ENCODE results near the gene OR51A2. TPM values are rescaled to one million over a fixed set of nuclear protein-coding genes. Genes with fewer than 3 reads are reported as not detected.
"Not testable (repeated sequence)": the region's sequence is repeated elsewhere in the genome, so short reads cannot be mapped to it uniquely, and the experiment has no call there.

The OR51A2 gene, protein sequence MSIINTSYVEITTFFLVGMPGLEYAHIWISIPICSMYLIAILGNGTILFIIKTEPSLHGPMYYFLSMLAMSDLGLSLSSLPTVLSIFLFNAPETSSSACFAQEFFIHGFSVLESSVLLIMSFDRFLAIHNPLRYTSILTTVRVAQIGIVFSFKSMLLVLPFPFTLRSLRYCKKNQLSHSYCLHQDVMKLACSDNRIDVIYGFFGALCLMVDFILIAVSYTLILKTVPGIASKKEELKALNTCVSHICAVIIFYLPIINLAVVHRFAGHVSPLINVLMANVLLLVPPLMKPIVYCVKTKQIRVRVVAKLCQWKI
- not detected in 2 replicates for total RNA-seq

DNA sequence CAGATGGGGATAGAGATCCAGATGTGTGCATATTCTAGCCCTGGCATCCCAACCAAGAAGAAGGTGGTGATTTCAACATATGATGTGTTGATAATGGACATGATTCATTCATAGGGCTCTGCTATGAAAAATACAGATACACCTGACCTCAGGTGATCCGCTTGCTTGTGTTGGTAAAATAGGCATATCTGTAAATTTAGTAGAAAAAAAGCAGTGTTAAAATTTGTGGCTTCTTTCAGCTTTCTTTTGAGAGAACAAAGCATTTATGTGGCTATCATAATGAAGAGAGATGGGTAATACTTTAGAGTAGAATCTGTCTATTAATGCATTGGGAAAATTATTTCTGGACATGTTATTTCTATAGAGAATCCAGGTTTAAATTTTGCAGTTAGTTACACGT lies at the start of gene OR51A2:
Gene OR51A2 (minus strand): TSS at position 101 of the 400 bp plus-strand sequence. CDS start 0 bp downstream, at position 101.
- not testable (repeated sequence) for DNase-seq (ENCODE audit: low read depth); H3K4me3 ChIP-seq (ENCODE audit: low read depth, low read length)

DNA sequence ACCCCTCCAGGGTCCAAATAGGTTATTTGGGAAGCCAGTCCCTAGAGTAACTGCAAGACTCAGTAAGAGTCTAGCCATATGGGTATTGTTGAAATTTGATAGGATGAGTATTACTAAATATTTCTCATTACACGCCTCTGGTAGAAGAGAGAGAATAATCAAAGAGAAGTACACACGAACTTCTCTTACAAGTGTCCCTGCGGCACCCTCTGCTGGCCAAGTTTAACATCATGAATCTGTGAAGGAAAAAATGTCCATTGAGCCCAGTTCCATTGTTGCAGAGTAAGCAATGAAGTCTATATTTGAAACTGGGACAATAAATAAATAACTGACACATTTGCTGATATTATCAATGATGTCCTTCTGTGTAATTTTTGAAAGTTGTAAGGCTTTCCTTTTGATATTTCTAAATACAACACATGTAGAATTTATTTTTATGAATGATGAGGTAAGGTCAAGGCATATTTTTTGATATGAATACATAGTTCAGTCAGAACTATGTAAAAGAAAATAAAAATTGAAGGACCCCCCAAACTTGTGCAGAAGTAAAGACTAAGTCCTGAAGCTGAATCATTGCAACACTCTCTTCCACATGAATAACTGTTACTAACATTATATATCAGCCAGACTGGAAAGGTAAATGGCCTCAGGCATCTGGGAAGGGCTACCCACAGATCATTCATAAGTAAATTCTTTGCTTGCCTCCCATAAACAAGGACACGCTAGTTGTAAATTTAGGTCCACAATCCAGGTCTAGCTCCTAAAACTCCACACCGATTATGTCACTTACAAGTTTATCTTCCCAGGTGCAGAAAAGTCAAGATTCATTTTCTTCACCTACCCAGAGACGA lies 49.1 kb upstream of the OR51A2 start:
- peak; percentile 57 for DNase-seq (ENCODE audit: low read depth)
- no peak overlapping the region for H3K4me3 ChIP-seq (ENCODE audit: low read depth, low read length)
- TF ChIP-seq, protein P1, sequence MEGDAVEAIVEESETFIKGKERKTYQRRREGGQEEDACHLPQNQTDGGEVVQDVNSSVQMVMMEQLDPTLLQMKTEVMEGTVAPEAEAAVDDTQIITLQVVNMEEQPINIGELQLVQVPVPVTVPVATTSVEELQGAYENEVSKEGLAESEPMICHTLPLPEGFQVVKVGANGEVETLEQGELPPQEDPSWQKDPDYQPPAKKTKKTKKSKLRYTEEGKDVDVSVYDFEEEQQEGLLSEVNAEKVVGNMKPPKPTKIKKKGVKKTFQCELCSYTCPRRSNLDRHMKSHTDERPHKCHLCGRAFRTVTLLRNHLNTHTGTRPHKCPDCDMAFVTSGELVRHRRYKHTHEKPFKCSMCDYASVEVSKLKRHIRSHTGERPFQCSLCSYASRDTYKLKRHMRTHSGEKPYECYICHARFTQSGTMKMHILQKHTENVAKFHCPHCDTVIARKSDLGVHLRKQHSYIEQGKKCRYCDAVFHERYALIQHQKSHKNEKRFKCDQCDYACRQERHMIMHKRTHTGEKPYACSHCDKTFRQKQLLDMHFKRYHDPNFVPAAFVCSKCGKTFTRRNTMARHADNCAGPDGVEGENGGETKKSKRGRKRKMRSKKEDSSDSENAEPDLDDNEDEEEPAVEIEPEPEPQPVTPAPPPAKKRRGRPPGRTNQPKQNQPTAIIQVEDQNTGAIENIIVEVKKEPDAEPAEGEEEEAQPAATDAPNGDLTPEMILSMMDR (IDR thresholded peaks at IDR 0.05; ENCODE audit: insufficient read depth, low read depth, low read length), result peak; percentile 60

DNA sequence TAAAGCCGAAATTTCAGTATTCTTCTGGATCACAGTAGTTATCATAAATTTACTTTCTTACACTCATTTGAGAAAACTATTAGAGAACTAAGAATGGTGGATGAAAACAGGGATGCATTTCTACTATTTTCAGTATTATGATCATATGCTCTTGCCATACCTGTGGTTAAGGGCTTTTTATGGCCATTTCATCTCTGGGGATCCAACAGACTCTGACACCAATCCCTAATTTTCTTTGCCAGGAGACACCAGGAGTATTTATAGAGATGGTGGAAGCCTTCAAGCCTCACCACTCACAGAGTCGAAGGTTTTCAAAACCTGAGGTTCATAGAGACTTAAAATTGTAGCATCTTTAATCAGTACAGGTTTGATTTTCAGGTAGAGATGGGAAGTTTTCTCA lies 39.0 kb upstream of the OR51A2 start, which contains the start of gene OR51L1:
Gene OR51L1 (plus strand): TSS at position 301 of the 400 bp plus-strand sequence. CDS start 4,132 bp downstream, outside the sequence.
- DNase-seq (ENCODE audit: low read depth), result no peak
- H3K4me3 ChIP-seq (ENCODE audit: low read depth, low read length), result no peak within 1 kb of the TSS
- TF ChIP-seq, protein P1 (IDR thresholded peaks at IDR 0.05; ENCODE audit: insufficient read depth, low read depth, low read length), result no peak

DNA sequence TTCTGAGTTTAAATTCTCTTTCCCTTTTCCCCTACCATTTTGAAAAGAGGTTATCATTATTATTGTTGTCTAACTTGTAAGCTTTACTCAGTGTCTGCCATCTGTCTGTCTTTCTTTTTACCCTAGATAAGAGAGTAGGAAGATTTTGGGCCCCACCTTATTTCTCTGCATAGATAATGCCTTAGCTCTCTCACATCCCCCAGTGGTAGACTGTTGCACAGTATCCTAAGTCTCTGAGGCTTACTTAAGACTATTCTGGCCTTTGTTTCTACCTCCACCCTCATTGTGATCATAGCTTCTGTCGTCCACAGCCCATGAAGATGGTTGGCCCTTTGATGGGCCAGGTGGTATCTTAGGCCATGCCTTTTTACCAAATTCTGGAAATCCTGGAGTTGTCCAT lies 35.5 kb upstream of the OR51A2 start:
- TF ChIP-seq, protein P1 (IDR thresholded peaks at IDR 0.05; ENCODE audit: insufficient read depth, low read depth, low read length), result peak; percentile 36
- peak; percentile 5 for DNase-seq (ENCODE audit: low read depth)
- H3K4me3 ChIP-seq (ENCODE audit: low read depth, low read length), result no peak overlapping the region

DNA sequence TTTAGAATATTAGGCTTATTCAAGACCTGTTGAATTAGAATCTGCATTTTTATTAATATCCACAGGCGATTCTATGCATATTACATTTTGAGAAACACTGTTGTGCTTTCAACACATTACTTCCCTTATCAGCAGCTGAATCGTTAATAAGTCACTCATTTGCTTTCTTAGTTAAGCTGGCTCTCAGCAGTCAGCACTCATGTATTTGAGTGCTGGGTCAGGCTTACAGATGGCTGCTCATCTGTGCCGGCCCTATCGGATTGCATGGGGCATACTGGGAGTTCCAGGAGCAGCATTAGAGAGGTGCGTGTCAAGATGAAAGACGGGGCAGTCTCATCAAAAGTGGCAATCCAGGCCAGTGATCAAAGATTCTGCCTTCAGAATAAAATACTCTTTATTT lies 28.3 kb upstream of the OR51A2 start:
- H3K4me3 ChIP-seq (ENCODE audit: low read depth, low read length), result no peak overlapping the region
- DNase-seq (ENCODE audit: low read depth), result no peak
- TF ChIP-seq, protein P1 (IDR thresholded peaks at IDR 0.05; ENCODE audit: insufficient read depth, low read depth, low read length), result no peak

DNA sequence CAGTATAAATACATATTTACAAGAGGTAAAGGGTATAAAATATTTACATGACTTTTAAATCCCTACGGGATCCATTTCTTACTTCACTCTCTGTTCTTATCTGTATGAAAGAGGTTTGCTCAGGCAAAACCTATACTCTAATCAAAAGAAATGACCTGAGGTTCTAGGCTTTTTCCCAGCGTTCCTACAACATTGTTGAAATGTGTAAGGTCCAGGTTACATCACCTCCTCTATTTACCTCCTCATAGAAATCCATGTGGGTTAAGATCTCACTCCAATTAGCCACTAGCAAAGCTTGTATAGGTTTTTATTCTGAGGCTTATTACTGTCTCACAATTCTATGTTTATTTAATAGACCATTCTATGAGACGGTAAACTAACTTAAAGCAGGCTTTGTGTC lies 27.2 kb upstream of the OR51A2 start:
- DNase-seq (ENCODE audit: low read depth), result no peak
- TF ChIP-seq, protein P1 (IDR thresholded peaks at IDR 0.05; ENCODE audit: insufficient read depth, low read depth, low read length), result no peak
- H3K4me3 ChIP-seq (ENCODE audit: low read depth, low read length), result no peak overlapping the region

DNA sequence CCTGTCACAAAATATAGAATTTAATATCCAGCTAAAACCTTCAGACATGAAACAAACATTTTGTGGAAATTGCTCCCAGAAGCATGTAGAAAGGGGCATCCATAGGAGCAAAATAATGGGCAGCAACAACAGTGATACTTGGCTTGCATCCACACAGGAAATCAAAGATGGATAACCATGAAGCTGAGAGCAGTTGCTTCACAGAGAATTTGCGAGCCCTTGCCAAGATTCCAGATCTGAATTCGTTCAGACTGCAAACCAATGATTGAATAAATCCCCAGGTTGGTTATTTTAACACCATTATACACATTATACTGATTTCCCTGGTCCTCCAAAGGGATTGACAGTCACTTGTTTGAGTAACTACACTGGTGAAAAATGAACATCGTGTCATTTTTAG lies 23.5 kb upstream of the OR51A2 start:
- TF ChIP-seq, protein P1 (IDR thresholded peaks at IDR 0.05; ENCODE audit: insufficient read depth, low read depth, low read length), result no peak
- DNase-seq (ENCODE audit: low read depth), result no peak
- H3K4me3 ChIP-seq (ENCODE audit: low read depth, low read length), result no peak overlapping the region

All from fibroblast of villous mesenchyme (primary cell).